ENCODE measurements around the gene GRK4. TPM values are rescaled to one million over a fixed set of nuclear protein-coding genes. Genes with fewer than 3 reads are reported as not detected.
"Not testable (repeated sequence)": the region's sequence is repeated elsewhere in the genome, so short reads cannot be mapped to it uniquely, and the experiment has no call there.

The GRK4 gene
- total RNA-seq, 2 donors from 2014 or later: 1.7 to 3.6 TPM

DNA sequence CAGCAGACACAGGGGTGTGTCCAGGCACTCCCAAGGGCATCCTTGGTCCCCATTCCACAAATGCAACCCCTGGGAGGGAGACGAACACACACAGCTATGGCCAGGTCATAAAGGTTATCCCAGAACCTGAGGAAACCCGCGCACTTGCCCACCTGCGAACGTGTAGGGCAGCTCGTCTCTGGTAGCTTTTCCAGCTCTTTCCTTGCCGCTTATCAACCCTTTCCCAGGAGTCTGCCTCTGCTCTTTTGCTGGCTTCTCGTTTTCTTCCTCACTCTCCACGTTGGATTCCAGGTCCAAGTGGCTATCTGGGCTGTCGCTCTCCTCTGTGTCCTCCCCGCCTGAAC, 13.6 kb upstream of the GRK4 start:
- DNase-seq (no peak), ATAC-seq (no peak)
- Mint-ChIP-seq H3K36me3 (ENCODE audit: low read depth) (peaks cover 18% of the 10 kb centered on the region), H3K27ac (peak overlapping the region; percentile 72), H3K4me3 (no peak overlapping the region), H3K4me1 (peaks cover 11% of the 10 kb centered on the region), H3K27me3 (no peaks in the 10 kb centered on the region)
- H3K9me3 ChIP-seq (ENCODE audit: control insufficient read depth, low read length, poor library complexity, severe bottlenecking): no peaks in the 10 kb centered on the region

DNA sequence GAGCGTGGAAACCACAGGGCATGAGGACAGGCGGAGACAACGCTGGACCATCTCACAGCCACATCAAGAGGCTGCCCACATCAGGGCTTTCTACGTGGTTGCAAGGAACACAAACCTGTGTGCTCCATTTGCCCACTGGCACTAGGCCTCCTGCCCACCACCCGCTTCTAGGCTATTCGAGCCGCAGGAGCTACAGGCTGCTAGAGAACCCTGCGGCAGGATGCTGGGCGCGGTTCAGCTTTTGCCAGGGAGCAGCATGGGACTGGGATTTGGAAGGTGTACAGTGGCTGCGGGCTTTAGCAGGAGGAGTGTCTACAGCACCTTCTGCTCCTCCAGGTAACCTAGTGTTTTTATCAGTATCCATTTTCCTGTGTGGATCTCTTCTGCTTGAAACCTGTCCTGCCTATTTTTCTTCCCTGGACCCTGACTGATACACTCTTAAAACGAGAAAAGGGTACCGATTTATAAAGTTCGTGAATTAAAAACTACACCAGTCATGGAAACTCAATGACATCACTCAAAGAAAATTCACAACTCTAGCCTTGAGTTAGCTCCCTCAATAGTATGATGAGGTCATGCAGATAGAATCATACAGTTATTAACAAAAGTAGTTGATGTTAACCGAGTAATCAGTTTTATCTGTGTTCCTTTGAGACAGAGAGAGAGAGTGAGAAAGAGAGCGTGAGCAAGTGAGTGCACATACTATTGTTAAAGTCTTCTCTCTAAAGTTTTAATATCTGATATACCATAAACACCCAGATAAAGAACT, 13.0 kb upstream of the GRK4 start:
- no peak overlapping the region for H3K4me3 Mint-ChIP-seq
- H3K27me3 Mint-ChIP-seq: no peaks in the 10 kb centered on the region
- peaks cover 17% of the 10 kb centered on the region for H3K36me3 Mint-ChIP-seq (ENCODE audit: low read depth)
- no peak for DNase-seq
- H3K27ac Mint-ChIP-seq: peak overlapping the region; percentile 72
- no peak for ATAC-seq
- H3K9me3 ChIP-seq (ENCODE audit: control insufficient read depth, low read length, poor library complexity, severe bottlenecking): no peaks in the 10 kb centered on the region
- peaks cover 13% of the 10 kb centered on the region for H3K4me1 Mint-ChIP-seq

- peaks cover 25% of the 10 kb centered on the region for H3K4me1 Mint-ChIP-seq
- DNase-seq: no peak
- H3K27me3 Mint-ChIP-seq: no peaks in the 10 kb centered on the region
- H3K27ac Mint-ChIP-seq: peak overlapping the region; percentile 91
- no peak for ATAC-seq
- H3K36me3 Mint-ChIP-seq (ENCODE audit: low read depth): peaks cover 14% of the 10 kb centered on the region
- H3K4me3 Mint-ChIP-seq: peak overlapping the region; percentile 49
- no peaks in the 10 kb centered on the region for H3K9me3 ChIP-seq (ENCODE audit: control insufficient read depth, low read length, poor library complexity, severe bottlenecking)
These were observed 9.9 kb upstream of the GRK4 start for GRCh38 chr4:2953496-2953895.

GRCh38 chr4:2954358-2955185, 8.8 kb upstream of the GRK4 start:
- Mint-ChIP-seq H3K36me3 (ENCODE audit: low read depth) (peaks cover 14% of the 10 kb centered on the region), H3K4me1 (peaks cover 31% of the 10 kb centered on the region), H3K27ac (peak overlapping the region; percentile 91), H3K4me3 (peak overlapping the region; percentile 70), H3K27me3 (no peaks in the 10 kb centered on the region)
- DNase-seq: peak in 2 of 3 donors; percentile 36 to 43
- peak; percentile 78 for ATAC-seq
- H3K9me3 ChIP-seq (ENCODE audit: control insufficient read depth, low read length, poor library complexity, severe bottlenecking): no peaks in the 10 kb centered on the region

DNA sequence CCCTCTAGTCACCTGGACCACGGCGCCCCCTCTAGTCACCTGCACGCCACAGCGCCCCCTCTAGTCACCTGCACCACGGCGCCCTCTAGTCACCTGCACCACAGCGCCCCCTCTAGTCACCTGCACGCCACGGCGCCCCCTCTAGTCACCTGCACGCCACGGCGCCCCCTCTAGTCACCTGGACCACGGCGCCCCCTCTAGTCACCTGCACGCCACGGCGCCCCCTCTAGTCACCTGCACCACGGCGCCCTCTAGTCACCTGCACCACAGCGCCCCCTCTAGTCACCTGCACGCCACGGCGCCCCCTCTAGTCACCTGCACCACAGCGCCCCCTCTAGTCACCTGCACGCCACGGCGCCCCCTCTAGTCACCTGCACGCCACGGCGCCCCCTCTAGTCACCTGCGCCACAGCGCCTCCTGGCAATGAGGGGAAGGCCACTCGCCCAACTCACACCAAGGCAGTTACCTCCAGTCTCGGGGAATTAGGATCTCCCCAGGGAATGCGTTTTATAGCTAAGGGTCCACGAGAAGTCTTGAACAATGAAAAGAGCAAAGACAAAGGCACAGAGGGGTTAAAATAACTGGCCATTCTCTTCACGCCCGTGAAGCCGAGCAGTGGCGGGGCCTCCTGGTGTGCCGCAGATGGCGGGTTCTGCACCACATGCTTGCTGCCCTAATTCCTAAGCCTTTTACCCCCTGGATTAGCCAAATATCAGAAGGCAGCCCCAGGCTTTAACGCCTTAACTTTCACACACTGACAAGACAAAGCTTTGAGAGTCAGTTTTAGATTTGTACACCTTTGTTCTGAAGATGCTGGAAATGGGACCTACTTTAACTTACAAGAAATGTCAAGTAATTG, 8.0 kb upstream of the GRK4 start:
- Mint-ChIP-seq H3K4me3 (peak overlapping the region; percentile 41), H3K27ac (peak overlapping the region; percentile 91), H3K36me3 (ENCODE audit: low read depth) (peaks cover 11% of the 10 kb centered on the region), H3K4me1 (peaks cover 31% of the 10 kb centered on the region)
- not testable (repeated sequence) for ATAC-seq; DNase-seq; H3K27me3 Mint-ChIP-seq; H3K9me3 ChIP-seq (ENCODE audit: control insufficient read depth, low read length, poor library complexity, severe bottlenecking)

DNA sequence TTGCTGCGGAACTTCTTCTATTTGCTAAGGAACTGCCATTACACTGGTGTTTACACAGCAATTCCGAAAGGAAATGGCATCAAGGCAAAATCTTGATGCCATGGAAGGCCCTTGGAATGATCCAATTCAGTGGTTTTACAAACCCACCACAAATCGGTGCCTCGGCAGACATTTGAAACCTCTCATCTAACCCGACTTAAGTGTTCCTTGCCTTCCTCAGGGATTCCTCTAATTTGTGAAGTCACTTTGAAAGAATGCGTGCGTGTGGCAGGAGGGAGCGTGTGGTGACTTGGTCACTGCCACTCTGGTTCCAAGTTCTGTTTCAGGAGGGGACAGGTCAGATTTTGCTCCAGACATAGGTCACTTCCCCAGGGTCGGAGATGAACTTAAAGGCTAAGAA, 4.9 kb upstream of the GRK4 start:
- no peak overlapping the region for H3K27ac Mint-ChIP-seq

GRCh38 chr4:2960450-2960849, 2.9 kb upstream of the GRK4 start:
- not testable (repeated sequence) for ATAC-seq; H3K36me3 Mint-ChIP-seq (ENCODE audit: low read depth); H3K27me3 Mint-ChIP-seq; DNase-seq; H3K9me3 ChIP-seq (ENCODE audit: control insufficient read depth, low read length, poor library complexity, severe bottlenecking); H3K27ac Mint-ChIP-seq
- H3K4me3 Mint-ChIP-seq: peak overlapping the region; percentile 41
- peaks cover 38% of the 10 kb centered on the region for H3K4me1 Mint-ChIP-seq

More for the DNA sequence above, 4.9 kb upstream of the GRK4 start:
- H3K27me3 Mint-ChIP-seq: no peaks in the 10 kb centered on the region
- H3K4me3 Mint-ChIP-seq: peak overlapping the region; percentile 19
- no peaks in the 10 kb centered on the region for H3K9me3 ChIP-seq (ENCODE audit: control insufficient read depth, low read length, poor library complexity, severe bottlenecking)
- H3K4me1 Mint-ChIP-seq: peaks cover 39% of the 10 kb centered on the region
- DNase-seq (no peak), ATAC-seq (no peak)
- peaks cover 4% of the 10 kb centered on the region for H3K36me3 Mint-ChIP-seq (ENCODE audit: low read depth)

DNA sequence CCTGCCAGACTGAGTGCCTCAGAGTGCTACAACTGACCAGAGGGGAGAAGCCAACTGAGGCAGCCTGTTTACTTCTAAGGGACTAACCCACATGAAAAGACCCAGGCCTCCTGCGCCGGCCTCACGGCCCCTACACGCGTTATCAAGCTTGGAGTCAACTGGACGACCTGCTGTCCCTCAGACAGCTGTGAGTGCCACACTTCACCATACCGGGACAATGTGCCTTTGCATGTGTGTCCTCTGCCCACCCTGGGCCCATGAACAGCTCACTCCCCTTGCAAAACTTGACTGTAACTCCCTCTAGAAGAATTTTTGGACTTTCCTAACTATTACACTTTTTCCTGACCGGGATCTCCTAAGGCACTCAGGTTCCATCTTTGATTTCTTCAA, 2.0 kb upstream of the GRK4 start:
- DNase-seq (no peak), ATAC-seq (no peak)
- no peaks in the 10 kb centered on the region for H3K9me3 ChIP-seq (ENCODE audit: control insufficient read depth, low read length, poor library complexity, severe bottlenecking)
- H3K4me3 Mint-ChIP-seq: peak overlapping the region; percentile 91
- peak overlapping the region; percentile 83 for H3K27ac Mint-ChIP-seq
- peaks cover 2% of the 10 kb centered on the region for H3K36me3 Mint-ChIP-seq (ENCODE audit: low read depth)
- H3K4me1 Mint-ChIP-seq: peaks cover 36% of the 10 kb centered on the region
- H3K27me3 Mint-ChIP-seq: no peaks in the 10 kb centered on the region

GRCh38 chr4:2961811-2962441, 1.4 kb upstream of the GRK4 start:
- H3K4me1 Mint-ChIP-seq: peaks cover 34% of the 10 kb centered on the region
- ATAC-seq (peak; percentile 27), DNase-seq (no peak)
- H3K27me3 Mint-ChIP-seq: no peaks in the 10 kb centered on the region
- H3K27ac Mint-ChIP-seq: peak overlapping the region; percentile 83
- peak overlapping the region; percentile 91 for H3K4me3 Mint-ChIP-seq
- H3K9me3 ChIP-seq (ENCODE audit: control insufficient read depth, low read length, poor library complexity, severe bottlenecking): no peaks in the 10 kb centered on the region
- H3K36me3 Mint-ChIP-seq (ENCODE audit: low read depth): peaks cover 2% of the 10 kb centered on the region

- peak overlapping the region; percentile 91 for H3K4me3 Mint-ChIP-seq
- ATAC-seq (peak; percentile 24), DNase-seq (no peak)
- H3K4me1 Mint-ChIP-seq: peaks cover 29% of the 10 kb centered on the region
- no peaks in the 10 kb centered on the region for H3K9me3 ChIP-seq (ENCODE audit: control insufficient read depth, low read length, poor library complexity, severe bottlenecking)
- H3K36me3 Mint-ChIP-seq (ENCODE audit: low read depth): no peaks in the 10 kb centered on the region
- no peaks in the 10 kb centered on the region for H3K27me3 Mint-ChIP-seq
- peak overlapping the region; percentile 83 for H3K27ac Mint-ChIP-seq
These were observed 677 bp upstream of the GRK4 start for GRCh38 chr4:2962614-2963174.

- H3K4me3 Mint-ChIP-seq: peak overlapping the region; percentile 91
- peaks cover 23% of the 10 kb centered on the region for H3K4me1 Mint-ChIP-seq
- no peaks in the 10 kb centered on the region for H3K36me3 Mint-ChIP-seq (ENCODE audit: low read depth)
- no peaks in the 10 kb centered on the region for H3K27me3 Mint-ChIP-seq
- peak overlapping the region; percentile 68 for H3K27ac Mint-ChIP-seq
- ATAC-seq (no peak), DNase-seq (no peak)
- no peaks in the 10 kb centered on the region for H3K9me3 ChIP-seq (ENCODE audit: control insufficient read depth, low read length, poor library complexity, severe bottlenecking)
These were observed 648 bp downstream of the GRK4 start for GRCh38 chr4:2963966-2964471.

- peak overlapping the region; percentile 68 for H3K27ac Mint-ChIP-seq
- H3K4me1 Mint-ChIP-seq: peaks cover 21% of the 10 kb centered on the region
- H3K4me3 Mint-ChIP-seq: peak overlapping the region; percentile 91
- no peak for ATAC-seq
- no peaks in the 10 kb centered on the region for H3K27me3 Mint-ChIP-seq
- H3K9me3 ChIP-seq (ENCODE audit: control insufficient read depth, low read length, poor library complexity, severe bottlenecking): no peaks in the 10 kb centered on the region
- no peaks in the 10 kb centered on the region for H3K36me3 Mint-ChIP-seq (ENCODE audit: low read depth)
- no peak for DNase-seq
These were observed 1.4 kb downstream of the GRK4 start for GRCh38 chr4:2964706-2965258.
